ENCODE measurements around the gene SLC31A2. TPM values are rescaled to one million over a fixed set of nuclear protein-coding genes. Genes with fewer than 3 reads are reported as not detected.
A peak's percentile ranks its signal among the peaks of the same experiment; 100 is the strongest.

Gene SLC31A2
- total RNA-seq, 2 donors from 2014 or later = 16.3 to 23.7 TPM

- DNase-seq (no peak), ATAC-seq (no peak)
- Histone ChIP-seq H3K4me3 (no peak overlapping the region), H3K36me3 (replicated peaks in 1 of 2; ENCODE audit: insufficient read depth in 1 of 2, low read depth in 2 of 2) (peaks cover 0 to 6% of the 10 kb centered on the region in 2 donors), H3K27ac (no peak overlapping the region), H3K9me3 (no peaks in the 10 kb centered on the region), H3K4me1 (peaks cover 29% of the 10 kb centered on the region), H3K27me3 (no peaks in the 10 kb centered on the region)
- TF ChIP-seq POLR2A (IDR thresholded peaks at IDR 0.05) (no peak), CTCF (IDR thresholded peaks at IDR 0.05) (no peak)
- WGBS, 2 donors = 25 to 53% methylated on average over 1 of the region's 1 CpG
- intact Hi-C loops (cut with DNase I) = no loop called here
These were observed 6.1 kb downstream of the SLC31A2 start for GRCh38 chr9:113156880-113157279.

- intact Hi-C loops (cut with DNase I) = no loop called here
These were observed 7.6 kb downstream of the SLC31A2 start for GRCh38 chr9:113158446-113158845.

GRCh38 chr9:113160571-113160970, 9.8 kb downstream of the SLC31A2 start:
- H3K36me3 ChIP-seq (replicated peaks in 1 of 2; ENCODE audit: insufficient read depth in 1 of 2, low read depth in 2 of 2) = peaks cover 11 to 22% of the 10 kb centered on the region in 2 donors
- H3K27ac ChIP-seq = no peak overlapping the region
- no peak overlapping the region for H3K4me3 ChIP-seq
- DNase-seq = no peak
- no peaks in the 10 kb centered on the region for H3K9me3 ChIP-seq
- no peaks in the 10 kb centered on the region for H3K27me3 ChIP-seq
- WGBS, 2 donors = 57 to 72% methylated on average over 3 of the region's 3 CpGs
- intact Hi-C loops (cut with DNase I) = no loop called here
- no peak for ATAC-seq
- TF ChIP-seq POLR2A (IDR thresholded peaks at IDR 0.05) (no peak), CTCF (IDR thresholded peaks at IDR 0.05) (no peak)
- no peaks in the 10 kb centered on the region for H3K4me1 ChIP-seq

More at GRCh38 chr9:113158446-113158845, 7.6 kb downstream of the SLC31A2 start:
- 49 to 65% methylated on average over 5 of the region's 5 CpGs for WGBS, 2 donors
- Histone ChIP-seq H3K4me3 (no peak overlapping the region), H3K4me1 (peaks cover 14% of the 10 kb centered on the region), H3K9me3 (no peaks in the 10 kb centered on the region), H3K27me3 (no peaks in the 10 kb centered on the region), H3K36me3 (replicated peaks in 1 of 2; ENCODE audit: insufficient read depth in 1 of 2, low read depth in 2 of 2) (peaks cover 9 to 10% of the 10 kb centered on the region in 2 donors), H3K27ac (no peak overlapping the region)
- no peak for DNase-seq
- TF ChIP-seq CTCF (IDR thresholded peaks at IDR 0.05) (no peak), POLR2A (IDR thresholded peaks at IDR 0.05) (no peak)
- no peak for ATAC-seq

- Histone ChIP-seq H3K36me3 (replicated peaks in 1 of 2; ENCODE audit: insufficient read depth in 1 of 2, low read depth in 2 of 2) (peaks cover 11 to 34% of the 10 kb centered on the region in 2 donors), H3K27ac (no peak overlapping the region), H3K27me3 (no peaks in the 10 kb centered on the region), H3K4me1 (no peaks in the 10 kb centered on the region), H3K4me3 (no peak overlapping the region), H3K9me3 (no peaks in the 10 kb centered on the region)
- DNase-seq (no peak), ATAC-seq (no peak)
- TF ChIP-seq CTCF (IDR thresholded peaks at IDR 0.05) (no peak), POLR2A (IDR thresholded peaks at IDR 0.05) (no peak)
- 60 to 62% methylated on average over 3 of the region's 3 CpGs for WGBS, 2 donors
- intact Hi-C loops (cut with DNase I) = no loop called here
These were observed 12.2 kb downstream of the SLC31A2 start for GRCh38 chr9:113163001-113163400.

GRCh38 chr9:113164536-113165300, 13.9 kb downstream of the SLC31A2 start:
- Histone ChIP-seq H3K27ac (no peak overlapping the region), H3K27me3 (no peaks in the 10 kb centered on the region), H3K4me3 (no peak overlapping the region), H3K9me3 (no peaks in the 10 kb centered on the region), H3K4me1 (no peaks in the 10 kb centered on the region), H3K36me3 (replicated peaks in 1 of 2; ENCODE audit: insufficient read depth in 1 of 2, low read depth in 2 of 2) (peaks cover 17 to 46% of the 10 kb centered on the region in 2 donors)
- ATAC-seq = no peak
- 85 to 88% methylated on average over 4 of the region's 4 CpGs for WGBS, 2 donors
- TF ChIP-seq CTCF (IDR thresholded peaks at IDR 0.05) (no peak), POLR2A (IDR thresholded peaks at IDR 0.05) (no peak)
- peak in 3 of 4 donors; percentile 25 to 33 (median 30) for DNase-seq
- intact Hi-C loops (cut with DNase I) = no loop called here

All from body of pancreas (tissue), 4 donors.